Measurements from ENCODE around the gene ARSJ. TPM values are rescaled to one million over a fixed set of nuclear protein-coding genes. Genes with fewer than 3 reads are reported as not detected.
A peak's percentile ranks its signal among the peaks of the same experiment; 100 is the strongest.
"Not testable (repeated sequence)": the region's sequence is repeated elsewhere in the genome, so short reads cannot be mapped to it uniquely, and the experiment has no call there.

Gene ARSJ
- total RNA-seq, 1 donor from 2014 or later: 8.4 TPM

GRCh38 chr4:113950207-113950606 lies 29.2 kb downstream of the ARSJ start:
- Histone ChIP-seq H3K36me3 (no peaks in the 10 kb centered on the region), H3K9me3 (no peaks in the 10 kb centered on the region), H3K27me3 (ENCODE audit: low read depth) (no peaks in the 10 kb centered on the region), H3K4me3 (no peak overlapping the region), H3K4me1 (no peaks in the 10 kb centered on the region), H3K27ac (no peak overlapping the region)
- intact Hi-C loops (cut with DNase I): loop anchor here (10.0 kb wide), 1 partner anchor 115 kb away; no protein-coding TSS in a partner anchor
- no peak for TF ChIP-seq CTCF (IDR thresholded peaks at IDR 0.05)
- ATAC-seq: no peak
- no peak for DNase-seq

- no peaks in the 10 kb centered on the region for H3K9me3 ChIP-seq
- ATAC-seq (no peak), DNase-seq (no peak)
- H3K36me3 ChIP-seq: no peaks in the 10 kb centered on the region
- intact Hi-C loops (cut with DNase I): no loop called here
- H3K27ac ChIP-seq: no peak overlapping the region
- H3K4me1 ChIP-seq: no peaks in the 10 kb centered on the region
- no peaks in the 10 kb centered on the region for H3K27me3 ChIP-seq (ENCODE audit: low read depth)
- H3K4me3 ChIP-seq: no peak overlapping the region
- TF ChIP-seq CTCF (IDR thresholded peaks at IDR 0.05): no peak
Measured at GRCh38 chr4:113947484-113947883, 32.0 kb downstream of the ARSJ start.

- no peak for TF ChIP-seq CTCF (IDR thresholded peaks at IDR 0.05)
- Histone ChIP-seq H3K36me3 (no peaks in the 10 kb centered on the region), H3K4me3 (no peak overlapping the region), H3K9me3 (no peaks in the 10 kb centered on the region), H3K27ac (no peak overlapping the region), H3K4me1 (no peaks in the 10 kb centered on the region), H3K27me3 (ENCODE audit: low read depth) (no peaks in the 10 kb centered on the region)
- DNase-seq (no peak), ATAC-seq (no peak)
- intact Hi-C loops (cut with DNase I): no loop called here
Measured at GRCh38 chr4:113945906-113946305, 33.5 kb downstream of the ARSJ start.

GRCh38 chr4:113943863-113944262 lies 35.6 kb downstream of the ARSJ start:
- DNase-seq: no peak
- intact Hi-C loops (cut with DNase I): no loop called here
- Histone ChIP-seq H3K9me3 (no peaks in the 10 kb centered on the region), H3K27ac (no peak overlapping the region), H3K4me3 (no peak overlapping the region), H3K4me1 (no peaks in the 10 kb centered on the region), H3K36me3 (no peaks in the 10 kb centered on the region), H3K27me3 (ENCODE audit: low read depth) (no peaks in the 10 kb centered on the region)
- no peak for ATAC-seq
- TF ChIP-seq CTCF (IDR thresholded peaks at IDR 0.05): no peak

- no peaks in the 10 kb centered on the region for H3K36me3 ChIP-seq
- TF ChIP-seq CTCF (IDR thresholded peaks at IDR 0.05): no peak
- H3K27ac ChIP-seq: no peak overlapping the region
- ATAC-seq (no peak), DNase-seq (no peak)
- H3K4me1 ChIP-seq: no peaks in the 10 kb centered on the region
- no peaks in the 10 kb centered on the region for H3K9me3 ChIP-seq
- intact Hi-C loops (cut with DNase I): no loop called here
- no peak overlapping the region for H3K4me3 ChIP-seq
- H3K27me3 ChIP-seq (ENCODE audit: low read depth): no peaks in the 10 kb centered on the region
Measured at GRCh38 chr4:113943085-113943484, 36.4 kb downstream of the ARSJ start.

GRCh38 chr4:113941836-113942235 lies 37.6 kb downstream of the ARSJ start:
- DNase-seq: no peak
- Histone ChIP-seq H3K27ac (no peak overlapping the region), H3K4me3 (no peak overlapping the region), H3K27me3 (ENCODE audit: low read depth) (no peaks in the 10 kb centered on the region), H3K9me3 (no peaks in the 10 kb centered on the region), H3K4me1 (no peaks in the 10 kb centered on the region), H3K36me3 (no peaks in the 10 kb centered on the region)
- intact Hi-C loops (cut with DNase I): no loop called here
- no peak for TF ChIP-seq CTCF (IDR thresholded peaks at IDR 0.05)
- ATAC-seq: peak; percentile 30 to 87

GRCh38 chr4:113940103-113940502 lies 39.3 kb downstream of the ARSJ start:
- ATAC-seq; H3K36me3 ChIP-seq; H3K27ac ChIP-seq; H3K27me3 ChIP-seq (ENCODE audit: low read depth); DNase-seq; intact Hi-C loops (cut with DNase I); H3K4me1 ChIP-seq; H3K4me3 ChIP-seq; H3K9me3 ChIP-seq: not testable (repeated sequence)

Measured in lower lobe of right lung (tissue), 2 donors.